NCI-H2029 (cell line): ENCODE results near the gene RIMS4.
"Not testable (repeated sequence)": the region's sequence is repeated elsewhere in the genome, so short reads cannot be mapped to it uniquely, and the experiment has no call there.

Source experiments
- DNase-seq: peaks from one replicate; lab custom pipeline; 2025; lab: John Stamatoyannopoulos, UW

The RIMS4 gene

GRCh38 chr20:44830523-44830922 lies 20.2 kb upstream of the RIMS4 start:
- DNase-seq, result no peak

GRCh38 chr20:44829688-44830087 lies 19.3 kb upstream of the RIMS4 start:
- no peak for DNase-seq

GRCh38 chr20:44828640-44829039 lies 18.3 kb upstream of the RIMS4 start:
- no peak for DNase-seq

- no peak for DNase-seq
Measured at GRCh38 chr20:44827401-44827800, 17.1 kb upstream of the RIMS4 start.

- DNase-seq, result not testable (repeated sequence)
Measured at GRCh38 chr20:44821576-44821975, 11.2 kb upstream of the RIMS4 start.

- DNase-seq, result no peak
Measured at GRCh38 chr20:44819936-44820335, 9.6 kb upstream of the RIMS4 start.

GRCh38 chr20:44817143-44817910 lies 7.0 kb upstream of the RIMS4 start:
- DNase-seq, result no peak

GRCh38 chr20:44814937-44815336 lies 4.6 kb upstream of the RIMS4 start:
- DNase-seq, result no peak

GRCh38 chr20:44811150-44811685 lies 872 bp upstream of the RIMS4 start:
- DNase-seq, result no peak

- DNase-seq, result no peak
Measured at GRCh38 chr20:44810061-44810390, 320 bp downstream of the RIMS4 start.

GRCh38 chr20:44809380-44810060 lies 826 bp downstream of the RIMS4 start:
- no peak for DNase-seq

GRCh38 chr20:44807684-44808056 lies 2.7 kb downstream of the RIMS4 start:
- DNase-seq, result no peak

- DNase-seq, result no peak
Measured at GRCh38 chr20:44807051-44807683, 3.2 kb downstream of the RIMS4 start.

GRCh38 chr20:44805979-44806620 lies 4.2 kb downstream of the RIMS4 start:
- no peak for DNase-seq

- no peak for DNase-seq
Measured at GRCh38 chr20:44805335-44805978, 4.9 kb downstream of the RIMS4 start.

- DNase-seq, result no peak
Measured at GRCh38 chr20:44803383-44803941, 6.9 kb downstream of the RIMS4 start.

GRCh38 chr20:44802702-44803101 lies 7.6 kb downstream of the RIMS4 start:
- no peak for DNase-seq

- DNase-seq, result no peak
Measured at GRCh38 chr20:44800391-44801046, 9.8 kb downstream of the RIMS4 start.

- DNase-seq, result no peak
Measured at GRCh38 chr20:44799691-44800090, 10.7 kb downstream of the RIMS4 start.

- no peak for DNase-seq
Measured at GRCh38 chr20:44796758-44797457, 13.4 kb downstream of the RIMS4 start.

GRCh38 chr20:44796311-44796710 lies 14.0 kb downstream of the RIMS4 start:
- no peak for DNase-seq
